Measurements from ENCODE around the gene NAGA. TPM values are rescaled to one million over a fixed set of nuclear protein-coding genes. Genes with fewer than 3 reads are reported as not detected.
"Not testable (repeated sequence)": the region's sequence is repeated elsewhere in the genome, so short reads cannot be mapped to it uniquely, and the experiment has no call there.

NAGA gene
- total RNA-seq, 4 donors from 2014 or later: 26.2 to 40.9 (median 33.7) TPM

DNA sequence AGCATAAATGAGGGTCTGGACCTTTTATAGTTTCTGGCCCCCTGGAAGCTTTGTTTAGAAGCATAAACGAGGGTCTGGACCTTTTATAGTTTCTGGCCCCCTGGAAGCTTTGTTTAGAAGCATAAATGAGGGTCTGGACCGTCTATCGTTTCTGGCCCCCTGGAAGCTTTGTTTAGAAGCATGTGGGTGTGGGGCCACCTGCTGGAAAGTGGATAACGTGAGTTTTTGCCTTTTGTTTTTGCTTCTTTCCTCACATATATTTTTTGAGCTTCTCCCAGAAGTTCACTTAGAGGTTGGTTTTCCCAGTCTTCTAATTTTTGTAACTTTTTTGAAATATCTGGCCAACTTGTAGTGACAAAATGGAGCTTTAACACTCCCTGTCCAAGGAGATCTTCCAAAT lies 42.2 kb upstream of the NAGA start:
- TF ChIP-seq, protein P1, sequence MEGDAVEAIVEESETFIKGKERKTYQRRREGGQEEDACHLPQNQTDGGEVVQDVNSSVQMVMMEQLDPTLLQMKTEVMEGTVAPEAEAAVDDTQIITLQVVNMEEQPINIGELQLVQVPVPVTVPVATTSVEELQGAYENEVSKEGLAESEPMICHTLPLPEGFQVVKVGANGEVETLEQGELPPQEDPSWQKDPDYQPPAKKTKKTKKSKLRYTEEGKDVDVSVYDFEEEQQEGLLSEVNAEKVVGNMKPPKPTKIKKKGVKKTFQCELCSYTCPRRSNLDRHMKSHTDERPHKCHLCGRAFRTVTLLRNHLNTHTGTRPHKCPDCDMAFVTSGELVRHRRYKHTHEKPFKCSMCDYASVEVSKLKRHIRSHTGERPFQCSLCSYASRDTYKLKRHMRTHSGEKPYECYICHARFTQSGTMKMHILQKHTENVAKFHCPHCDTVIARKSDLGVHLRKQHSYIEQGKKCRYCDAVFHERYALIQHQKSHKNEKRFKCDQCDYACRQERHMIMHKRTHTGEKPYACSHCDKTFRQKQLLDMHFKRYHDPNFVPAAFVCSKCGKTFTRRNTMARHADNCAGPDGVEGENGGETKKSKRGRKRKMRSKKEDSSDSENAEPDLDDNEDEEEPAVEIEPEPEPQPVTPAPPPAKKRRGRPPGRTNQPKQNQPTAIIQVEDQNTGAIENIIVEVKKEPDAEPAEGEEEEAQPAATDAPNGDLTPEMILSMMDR (IDR thresholded peaks at IDR 0.05): peak in 2 of 3 experiments; percentile 11 to 17
- not testable (repeated sequence) for DNase-seq (ENCODE audit: extremely low spot score); H3K27ac ChIP-seq (replicated peaks in 1 of 4); H3K36me3 ChIP-seq; H3K4me1 ChIP-seq; H3K4me3 ChIP-seq; H3K27me3 ChIP-seq
- WGBS: 29% methylated on average over 4 of the region's 4 CpGs
- intact Hi-C loops (cut with DNase I): loop anchor here (10.0 kb wide), 1 partner anchor 148 kb away; the partner anchor contains the start of gene SEPTIN3
- peaks cover 0 to 12% (median 3%) of the 10 kb centered on the region in 4 donors for H3K9me3 ChIP-seq

DNA sequence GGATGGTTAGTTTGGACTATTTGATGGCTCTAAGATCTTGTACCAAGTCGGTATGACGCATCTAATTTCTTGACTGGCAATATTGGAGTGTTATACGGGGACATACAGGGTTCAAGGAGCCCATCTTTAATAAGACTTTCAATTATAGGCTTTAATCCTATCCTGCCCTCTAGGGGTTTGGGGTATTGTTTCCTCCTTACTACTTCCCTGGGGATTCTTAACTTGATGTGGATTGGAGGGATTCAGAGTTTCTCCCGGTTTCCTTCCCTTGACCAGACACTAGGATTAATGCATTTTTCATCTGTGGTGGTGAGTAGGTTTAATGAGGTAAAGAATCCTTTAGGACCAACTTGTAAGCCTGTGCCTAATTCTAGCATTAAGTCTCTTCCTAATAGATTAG lies 41.2 kb upstream of the NAGA start:
- no peak for DNase-seq (ENCODE audit: extremely low spot score)
- H3K27me3 ChIP-seq: no peaks in the 10 kb centered on the region
- 88% methylated on average over 4 of the region's 4 CpGs for WGBS
- intact Hi-C loops (cut with DNase I): loop anchor here (10.0 kb wide), 1 partner anchor 147 kb away; the partner anchor contains the start of gene SEPTIN3
- peaks cover 0 to 12% (median 3%) of the 10 kb centered on the region in 4 donors for H3K9me3 ChIP-seq
- no peaks in the 10 kb centered on the region for H3K4me1 ChIP-seq
- H3K27ac ChIP-seq (replicated peaks in 1 of 4): no peak overlapping the region
- no peak overlapping the region for H3K4me3 ChIP-seq
- H3K36me3 ChIP-seq: no peaks in the 10 kb centered on the region
- no peak for TF ChIP-seq EP300 (IDR thresholded peaks at IDR 0.05)

DNA sequence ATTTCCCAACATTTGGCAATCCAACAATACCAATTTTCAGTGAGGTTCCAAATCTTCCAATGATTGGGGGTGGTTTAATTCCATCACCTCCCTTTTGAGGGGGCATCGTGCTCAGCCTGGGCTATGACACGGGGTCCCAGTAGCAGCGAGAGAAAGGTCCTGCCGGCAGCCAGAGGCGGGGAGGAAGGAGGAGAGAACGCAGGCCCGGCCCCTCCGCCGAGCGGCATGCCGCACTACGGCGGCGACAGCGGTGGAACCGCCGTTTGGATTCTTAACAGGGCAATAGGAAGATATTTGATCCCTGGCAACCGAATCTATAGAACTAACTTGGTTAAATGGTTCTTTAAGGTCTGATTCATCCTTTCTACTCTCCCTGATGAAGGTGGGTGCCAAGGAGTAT lies 38.2 kb upstream of the NAGA start:
- no peak overlapping the region for H3K4me3 ChIP-seq
- DNase-seq (ENCODE audit: extremely low spot score): no peak
- TF ChIP-seq EP300 (IDR thresholded peaks at IDR 0.05): no peak
- TF ChIP-seq, protein P1 (IDR thresholded peaks at IDR 0.05): no peak
- TF ChIP-seq POLR2AphosphoS5 (IDR thresholded peaks at IDR 0.05): no peak
- no peak for TF ChIP-seq POLR2A (IDR thresholded peaks at IDR 0.05; ENCODE audit: low read depth)
- no peaks in the 10 kb centered on the region for H3K36me3 ChIP-seq
- H3K27ac ChIP-seq (replicated peaks in 1 of 4): no peak overlapping the region
- intact Hi-C loops (cut with DNase I): no loop called here
- H3K27me3 ChIP-seq: no peaks in the 10 kb centered on the region
- WGBS: 81% methylated on average over 17 of the region's 18 CpGs
- H3K9me3 ChIP-seq: peaks cover 0 to 16% (median 11%) of the 10 kb centered on the region in 4 donors
- H3K4me1 ChIP-seq: no peaks in the 10 kb centered on the region

DNA sequence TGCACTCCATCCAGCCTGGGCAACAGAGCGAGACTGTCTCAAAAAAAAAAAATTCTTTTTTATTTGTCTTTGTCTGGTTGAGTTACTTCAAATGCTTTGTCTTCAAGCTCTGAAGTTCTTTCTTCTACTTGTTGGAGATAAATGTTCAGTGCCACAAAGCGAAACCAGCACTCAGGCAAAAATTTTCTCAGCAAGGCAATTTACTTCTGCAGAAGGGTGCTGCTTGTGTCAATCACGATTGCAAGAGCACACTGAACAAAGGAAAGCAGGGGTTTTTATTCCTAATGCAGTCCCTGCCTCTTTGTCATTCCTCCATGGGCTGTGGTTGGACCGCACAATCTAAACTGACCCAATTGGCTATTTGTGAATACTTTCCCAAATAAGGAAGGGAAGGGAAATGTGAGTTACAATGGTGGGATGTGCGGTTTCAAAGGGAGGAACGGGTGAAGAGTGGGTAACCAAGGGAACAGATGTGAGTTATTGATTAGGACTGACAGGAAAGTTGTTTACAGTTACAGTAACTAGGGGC lies 33.8 kb upstream of the NAGA start:
- H3K4me3 ChIP-seq; H3K27me3 ChIP-seq; DNase-seq (ENCODE audit: extremely low spot score); H3K36me3 ChIP-seq; intact Hi-C loops (cut with DNase I); H3K27ac ChIP-seq (replicated peaks in 1 of 4); H3K4me1 ChIP-seq: not testable (repeated sequence)
- peaks cover 0 to 44% (median 25%) of the 10 kb centered on the region in 4 donors for H3K9me3 ChIP-seq
- 96% methylated on average over 6 of the region's 6 CpGs for WGBS

DNA sequence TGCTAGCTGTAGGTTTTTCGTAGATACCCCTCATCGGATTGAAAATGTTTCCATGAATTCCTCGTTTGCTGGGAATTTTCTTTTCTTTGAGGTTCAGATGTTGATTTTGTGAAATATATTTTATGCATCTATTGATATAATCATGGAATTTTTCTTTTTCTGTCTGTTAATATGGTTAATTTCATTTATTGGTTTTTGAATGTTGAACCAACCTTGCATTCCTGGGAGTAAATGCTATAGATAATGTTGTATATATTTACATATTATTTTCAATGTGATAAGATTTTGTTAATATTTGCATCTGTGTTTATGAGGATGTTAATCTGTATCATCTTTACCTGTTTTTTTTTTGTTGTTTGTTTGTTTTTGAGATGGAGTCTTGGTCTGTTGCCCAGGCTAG lies 30.6 kb upstream of the NAGA start:
- Histone ChIP-seq H3K4me3 (no peak overlapping the region), H3K9me3 (peaks cover 0 to 46% (median 25%) of the 10 kb centered on the region in 4 donors), H3K36me3 (peaks cover 0 to 11% (median 3%) of the 10 kb centered on the region in 4 donors), H3K27me3 (no peaks in the 10 kb centered on the region), H3K27ac (replicated peaks in 1 of 4) (no peak overlapping the region), H3K4me1 (no peaks in the 10 kb centered on the region)
- intact Hi-C loops (cut with DNase I): no loop called here
- 98% methylated on average over 3 of the region's 3 CpGs for WGBS
- TF ChIP-seq, protein P1 (IDR thresholded peaks at IDR 0.05): no peak
- no peak for TF ChIP-seq POLR2A (IDR thresholded peaks at IDR 0.05; ENCODE audit: low read depth)
- no peak for DNase-seq (ENCODE audit: extremely low spot score)

DNA sequence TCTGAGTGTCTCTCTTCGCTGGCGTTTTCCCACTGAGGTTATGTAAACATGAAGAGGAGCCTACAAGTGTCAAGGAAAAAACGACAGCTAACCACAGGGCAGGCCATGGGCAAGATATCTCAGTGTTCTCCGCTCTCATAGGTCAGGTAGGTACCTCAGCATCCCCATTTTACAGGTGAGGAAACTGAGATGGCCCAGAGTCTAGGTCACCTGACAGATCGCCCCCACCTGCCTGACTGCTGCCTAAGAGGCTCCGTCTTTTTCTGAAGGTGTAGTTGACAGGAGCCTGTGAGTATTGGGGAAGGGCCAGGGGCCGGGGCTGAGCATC lies 20.8 kb upstream of the NAGA start:
- DNase-seq (ENCODE audit: extremely low spot score): no peak
- Histone ChIP-seq H3K4me3 (peak overlapping the region; percentile 80 to 99 (median 89)), H3K4me1 (peaks cover 14 to 47% (median 33%) of the 10 kb centered on the region in 4 donors), H3K9me3 (no peaks in the 10 kb centered on the region), H3K36me3 (peaks cover 2 to 10% (median 5%) of the 10 kb centered on the region in 4 donors), H3K27ac (replicated peaks in 1 of 4) (peak overlapping the region; percentile 96 to 99 (median 98)), H3K27me3 (no peaks in the 10 kb centered on the region)
- WGBS: 24% methylated on average over 7 of the region's 7 CpGs
- no peak for TF ChIP-seq POLR2A (IDR thresholded peaks at IDR 0.05; ENCODE audit: low read depth)
- no peak for TF ChIP-seq POLR2AphosphoS5 (IDR thresholded peaks at IDR 0.05)
- TF ChIP-seq, protein P1 (IDR thresholded peaks at IDR 0.05): no peak
- no peak for TF ChIP-seq EP300 (IDR thresholded peaks at IDR 0.05)
- intact Hi-C loops (cut with DNase I): loop anchor here (2.0 kb wide), 1 partner anchor 345 kb away; no protein-coding TSS in a partner anchor

Data from esophagus muscularis mucosa (tissue), 4 donors.